IMR-90 (cell line): ENCODE data around the gene PTCD2. TPM values are rescaled to one million over a fixed set of nuclear protein-coding genes. Genes with fewer than 3 reads are reported as not detected.

Source experiments
- ATAC-seq: fragments of 200-7000 bp; cut with Tn5 transposase; 2 replicates; pipeline ENCODE4 v1.9.1; 2020; ENCODE audit warnings: low read depth, mild to moderate bottlenecking, moderate library complexity
- BruUV-seq: library from RNA; stranded (reverse); fragments of 400-500 nt; replicated peaks from 2 replicates; lab custom pipeline; 2021; lab: Mats Ljungman, UMichigan
- CTCF ChIA-PET: fragments of 300-600 bp; formaldehyde crosslinking; extraction: SDS; loops from one replicate; lab custom pipeline; 2021; ENCODE audit warnings: antibody characterized with exemption; lab: Yijun Ruan, JAX
- POLR2A ChIA-PET: fragments of 300-600 bp; sonication (Branson Sonifier 250); formaldehyde crosslinking; loops from one replicate; lab custom pipeline; 2022; ENCODE audit warnings: antibody characterized with exemption; ENCODE audit not compliant: unreplicated experiment; lab: Charles Lee
- DNase-seq: peaks from one replicate; pipeline ENCODE4 v3.0.0; 2013
- H2AFZ ChIP-seq: replicated peaks from 2 replicates; pipeline ENCODE3; 2013; ENCODE audit warnings: low read length, mild to moderate bottlenecking; ENCODE audit not compliant: poor library complexity
- H2AK5ac ChIP-seq: 2 replicates; pipeline ENCODE4 v1.6.1; 2013; ENCODE audit warnings: low read depth, low read length, inconsistent platforms
- H2AK9ac ChIP-seq: replicated peaks from 2 replicates; pipeline ENCODE3; 2013; ENCODE audit warnings: mild to moderate bottlenecking, low read depth, low read length, moderate library complexity; ENCODE audit not compliant: poor library complexity
- H2BK120ac ChIP-seq: 2 replicates; pipeline ENCODE4 v1.6.1; 2013; ENCODE audit warnings: low read depth, low read length, inconsistent platforms
- H2BK15ac ChIP-seq: 3 replicates; pipeline ENCODE4 v1.6.1; 2013; ENCODE audit warnings: low read depth, low read length, inconsistent platforms
- H2BK20ac ChIP-seq: 2 replicates; pipeline ENCODE4 v1.6.1; 2013; ENCODE audit warnings: low read depth, mild to moderate bottlenecking, inconsistent platforms, low read length, moderate library complexity
- H2BK5ac ChIP-seq: 2 replicates; pipeline ENCODE4 v1.6.1; 2013; ENCODE audit warnings: mild to moderate bottlenecking, low read depth, low read length, inconsistent platforms; ENCODE audit not compliant: poor library complexity, severe bottlenecking
- H3K14ac ChIP-seq: replicated peaks from 2 replicates; pipeline ENCODE4 v1.6.1; 2013; ENCODE audit warnings: low read depth, low read length, inconsistent platforms
- H3K18ac ChIP-seq: 2 replicates; pipeline ENCODE4 v1.6.1; 2013; ENCODE audit warnings: low read depth, low read length, control low read depth
- H3K23ac ChIP-seq: 2 replicates; pipeline ENCODE4 v1.6.1; 2013; ENCODE audit warnings: low read depth, low read length, inconsistent platforms
- H3K27ac ChIP-seq: 2 replicates; pipeline ENCODE4 v1.5.1; 2013; ENCODE audit warnings: mild to moderate bottlenecking, control low read depth, low read length; ENCODE audit not compliant: insufficient read depth
- H3K27me3 ChIP-seq: 2 replicates; pipeline ENCODE4 v1.6.1; 2013; ENCODE audit warnings: low read length; ENCODE audit not compliant: control insufficient read depth, insufficient read depth
- H3K36me3 ChIP-seq: 2 replicates; pipeline ENCODE4 v1.6.1; 2013; ENCODE audit warnings: low read length, mixed read lengths; ENCODE audit not compliant: control insufficient read depth, insufficient read depth
- H3K4ac ChIP-seq: 2 replicates; pipeline ENCODE4 v1.6.1; 2013; ENCODE audit warnings: low read depth, low read length, inconsistent platforms
- H3K4me1 ChIP-seq: 2 replicates; pipeline ENCODE4 v1.6.1; 2013; ENCODE audit warnings: low read length, mixed read lengths; ENCODE audit not compliant: control insufficient read depth, insufficient read depth
- H3K4me2 ChIP-seq: 2 replicates; pipeline ENCODE4 v1.6.1; 2013; ENCODE audit warnings: low read depth, mild to moderate bottlenecking, control low read depth, low read length, moderate library complexity
- H3K4me3 ChIP-seq: 2 replicates; pipeline ENCODE4 v1.5.1; 2013; ENCODE audit warnings: low read depth, mild to moderate bottlenecking, control low read depth, low read length, moderate library complexity; ENCODE audit not compliant: insufficient read depth
- H3K56ac ChIP-seq: 2 replicates; pipeline ENCODE4 v1.6.1; 2013; ENCODE audit warnings: low read length, inconsistent platforms; ENCODE audit not compliant: insufficient read depth; ENCODE audit errors: extremely low read depth
- H3K79me1 ChIP-seq, 2 experiments: 2 replicates each; pipeline ENCODE4 v1.6.1; 2013; ENCODE audit warnings: low read length in 2 of 2, inconsistent platforms in 1 of 2, low read depth in 1 of 2
- H3K9ac ChIP-seq: 2 replicates; pipeline ENCODE4 v1.6.1; 2013; ENCODE audit warnings: low read depth, low read length, control low read depth
- H3K9me1 ChIP-seq: 2 replicates; pipeline ENCODE4 v1.6.1; 2013; ENCODE audit warnings: low read length, inconsistent platforms; ENCODE audit not compliant: insufficient read depth
- H3K9me3 ChIP-seq: 2 replicates; pipeline ENCODE4 v1.6.1; 2013; ENCODE audit warnings: low read length; ENCODE audit not compliant: control insufficient read depth, insufficient read depth
- H4K20me1 ChIP-seq: 2 replicates; pipeline ENCODE4 v1.6.1; 2013; ENCODE audit warnings: low read length, inconsistent platforms; ENCODE audit not compliant: insufficient read depth
- H4K5ac ChIP-seq: 2 replicates; pipeline ENCODE4 v1.6.1; 2013; ENCODE audit warnings: mild to moderate bottlenecking, low read depth, low read length, control low read depth
- H4K8ac ChIP-seq, 2 experiments: 2 replicates each; pipeline ENCODE4 v1.6.1; 2013; ENCODE audit warnings: low read depth in 2 of 2, low read length in 2 of 2, control low read depth in 1 of 2, inconsistent platforms in 1 of 2
- H4K91ac ChIP-seq: 2 replicates; pipeline ENCODE4 v1.6.1; 2013; ENCODE audit warnings: low read depth, low read length, inconsistent platforms; ENCODE audit not compliant: insufficient read depth
- BHLHE40 ChIP-seq: fragments of 150-350 bp; IDR thresholded peaks from 2 replicates; pipeline ENCODE4 v1.6.1; 2016; ENCODE audit warnings: mild to moderate bottlenecking, low read depth, low read length
- CEBPB ChIP-seq: IDR thresholded peaks from 2 replicates; pipeline ENCODE4 v1.6.1; 2012; ENCODE audit warnings: low read depth, low read length, improper control_type of control experiment
- CHD1 ChIP-seq: IDR thresholded peaks from 2 replicates; pipeline ENCODE4 v1.6.1; 2012; ENCODE audit warnings: low read depth, low read length, improper control_type of control experiment
- CTCF ChIP-seq: conservative IDR thresholded peaks from 2 replicates; pipeline ENCODE4 v1.5.1; 2012; ENCODE audit warnings: mild to moderate bottlenecking, low read depth, low read length, improper control_type of control experiment
- ELK1 ChIP-seq: fragments of 150-350 bp; IDR thresholded peaks from 2 replicates; pipeline ENCODE4 v1.6.1; 2016; ENCODE audit warnings: low read depth, mild to moderate bottlenecking, low read length, moderate library complexity, borderline replicate concordance
- FOS ChIP-seq: fragments of 150-350 bp; IDR thresholded peaks from 2 replicates; pipeline ENCODE4 v1.6.1; 2016; ENCODE audit warnings: low read depth, low read length
- MAFK ChIP-seq: IDR thresholded peaks from 2 replicates; pipeline ENCODE4 v1.6.1; 2012; ENCODE audit warnings: low read depth, low read length, improper control_type of control experiment
- MAZ ChIP-seq: IDR thresholded peaks from 2 replicates; pipeline ENCODE4 v1.6.1; 2012; ENCODE audit warnings: low read depth, mild to moderate bottlenecking, low read length, improper control_type of control experiment, moderate library complexity, borderline replicate concordance
- MXI1 ChIP-seq: IDR thresholded peaks from 2 replicates; pipeline ENCODE4 v1.6.1; 2012; ENCODE audit warnings: low read depth, mild to moderate bottlenecking, low read length, moderate library complexity, borderline replicate concordance
- NFE2L2 ChIP-seq: fragments of 150-350 bp; IDR thresholded peaks from 2 replicates; pipeline ENCODE4 v1.6.1; 2016; ENCODE audit warnings: low read depth, mild to moderate bottlenecking, low read length
- POLR2A ChIP-seq: IDR thresholded peaks from 2 replicates; pipeline ENCODE4 v1.6.1; 2012; ENCODE audit warnings: mild to moderate bottlenecking, low read depth, low read length
- RAD21 ChIP-seq: IDR thresholded peaks from 2 replicates; pipeline ENCODE4 v1.6.1; 2012; ENCODE audit warnings: low read length, improper control_type of control experiment
- RCOR1 ChIP-seq: IDR thresholded peaks from 2 replicates; pipeline ENCODE4 v1.6.1; 2012; ENCODE audit warnings: mild to moderate bottlenecking, low read length, improper control_type of control experiment; ENCODE audit not compliant: insufficient replicate concordance
- RFX5 ChIP-seq: IDR thresholded peaks from 2 replicates; pipeline ENCODE4 v1.8.0; 2012; ENCODE audit warnings: low read depth, mild to moderate bottlenecking, low read length, moderate library complexity
- SMC3 ChIP-seq: fragments of 150-350 bp; IDR thresholded peaks from 2 replicates; pipeline ENCODE4 v1.6.1; 2016; ENCODE audit warnings: low read depth, mild to moderate bottlenecking, antibody characterized with exemption, low read length, moderate library complexity
- USF2 ChIP-seq: fragments of 150-350 bp; IDR thresholded peaks from 2 replicates; pipeline ENCODE4 v1.6.1; 2017; ENCODE audit warnings: mild to moderate bottlenecking, antibody characterized with exemption, low read length, low read depth
- WGBS, 2 experiments: methylation state at CpG; one replicate each; pipeline versions ENCODE4 v1.1.5 to v1.1.7; 2013; ENCODE audit warnings: missing lambda C conversion rate in 2 of 2; ENCODE audit not compliant: insufficient read length in 1 of 2; ENCODE audit errors: extremely low coverage in 2 of 2; 5-methylcytosine and 5-hydroxymethylcytosine counted together
- dilution Hi-C: fragments of 300-500 bp; cut with HindIII; formaldehyde crosslinking; loops from one replicate; pipeline ENCODE4 v1.14.3; 2018; ENCODE audit warnings: low sequenced_read_pairs; ENCODE audit not compliant: unreplicated experiment
- in situ Hi-C: fragments of 300-500 bp; cut with MboI; formaldehyde crosslinking; loops from 3 replicates; pipeline ENCODE4 v1.14.3; 2019; ENCODE audit warnings: low sequenced_read_pairs, inconsistent platforms, mixed read lengths
- intact Hi-C: fragments of 100-400 bp; cut with micrococcal nuclease; formaldehyde crosslinking; loops from 2 replicates; pipeline ENCODE4 v1.10.0; 2022
- polyA plus RNA-seq, 3 experiments: library from polyadenylated mRNA; depleted of rRNA; stranded (reverse); fragments of >200 nt; gene quantifications; 2 replicates each; pipeline ENCODE4 v1.2.3, GENCODE V29; 2012; ENCODE audit warnings: low replicate concordance in 1 of 3
- total RNA-seq: library from RNA; depleted of rRNA; stranded (reverse); fragments of >200 nt; gene quantifications from 2 replicates; pipeline ENCODE4 v1.2.3, GENCODE V29; 2012

PTCD2 gene
- total and polyA plus RNA-seq, 2 of the 4 experiments (the other 2 are of a cell fraction): 6.5 to 9.9 TPM

GRCh38 chr5:72272398-72272797 is 47.8 kb upstream of the PTCD2 start:
- TF ChIP-seq CHD1 (no peak), ELK1 (no peak), MAFK (no peak), CTCF (no peak), BHLHE40 (no peak), RFX5 (no peak), USF2 (no peak), MXI1 (no peak), RAD21 (no peak), FOS (no peak), RCOR1 (no peak), POLR2A (no peak), NFE2L2 (no peak), CEBPB (no peak), MAZ (no peak), SMC3 (no peak)
- H2AFZ ChIP-seq: no peak overlapping the region
- dilution Hi-C loops (no loop called here), intact Hi-C loops (loop anchor here (10.0 kb wide), 1 partner anchor 138 kb away; no protein-coding TSS in a partner anchor), in situ Hi-C loops (no loop called here)
- DNase-seq: no peak
- 60% methylated on average over 1 of the region's 4 CpGs; no CpG with 5 or more reads in 1 of the 2 experiments for WGBS, 2 experiments
- peaks cover 26 to 29% of the 10 kb centered on the region in 2 experiments for H3K79me1 ChIP-seq
- H4K91ac ChIP-seq: no peak overlapping the region
- peaks cover 2% of the 10 kb centered on the region; the same call in 1 of the 2 replicates for H3K36me3 ChIP-seq
- H3K9ac ChIP-seq: no peak overlapping the region
- H3K4me1 ChIP-seq: no peaks in the 10 kb centered on the region
- peaks cover 5% of the 10 kb centered on the region for H3K9me1 ChIP-seq
- H2AK9ac ChIP-seq: no peak overlapping the region
- no peak overlapping the region for H4K5ac ChIP-seq
- no peak overlapping the region for H3K4me3 ChIP-seq
- ChIA-PET POLR2A (no interaction called here), CTCF (no interaction called here)
- no peak overlapping the region for H4K8ac ChIP-seq
- H2BK20ac ChIP-seq: no peak overlapping the region
- H2BK15ac ChIP-seq: no peak overlapping the region
- no peaks in the 10 kb centered on the region for H3K27me3 ChIP-seq
- no peak overlapping the region for H3K27ac ChIP-seq
- peaks cover 3% of the 10 kb centered on the region; the same call in 1 of the 2 replicates for H4K20me1 ChIP-seq
- BruUV-seq: no TSS peak
- no peak overlapping the region for H3K23ac ChIP-seq
- no peak for ATAC-seq
- no peak overlapping the region for H2BK5ac ChIP-seq
- H3K9me3 ChIP-seq: no peaks in the 10 kb centered on the region
- no peak overlapping the region for H3K4me2 ChIP-seq
- H3K4ac ChIP-seq: no peak overlapping the region
- no peak overlapping the region for H2BK120ac ChIP-seq
- H3K14ac ChIP-seq: no peak overlapping the region
- no peak overlapping the region for H3K56ac ChIP-seq
- H3K18ac ChIP-seq: no peak overlapping the region
- H2AK5ac ChIP-seq: no peak overlapping the region
